ENCODE data around the gene ADARB1. TPM values are rescaled to one million over a fixed set of nuclear protein-coding genes. Genes with fewer than 3 reads are reported as not detected.

Gene ADARB1
- total RNA-seq, 1 donor from 2014 or later: 9.7 TPM

- DNase-seq (ENCODE audit: low read depth): no peak
These were observed 128.0 kb downstream of the ADARB1 start for GRCh38 chr21:45202344-45202743.

GRCh38 chr21:45202889-45203288 is 128.5 kb downstream of the ADARB1 start:
- no peak for DNase-seq (ENCODE audit: low read depth)

DNA sequence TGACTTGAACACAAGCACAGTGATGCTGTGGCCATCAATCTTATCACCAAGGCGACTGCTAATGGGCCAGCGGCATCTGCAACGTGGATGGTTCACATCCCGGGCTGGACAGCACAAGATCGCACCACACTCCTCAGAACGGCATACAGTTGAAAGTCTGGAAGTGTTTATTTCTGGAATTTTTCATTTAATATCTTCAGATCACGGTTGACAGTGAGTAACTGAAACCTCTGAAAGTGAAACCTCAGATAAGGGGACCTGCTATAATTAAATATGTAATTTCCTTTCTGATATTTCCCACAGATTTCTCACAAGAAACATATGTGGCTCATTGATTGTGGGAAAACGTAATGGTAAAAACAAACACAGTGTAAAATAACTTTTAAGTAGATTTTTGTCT is 129.6 kb downstream of the ADARB1 start:
- DNase-seq (ENCODE audit: low read depth): no peak

GRCh38 chr21:45204395-45204794 is 130.0 kb downstream of the ADARB1 start:
- no peak for DNase-seq (ENCODE audit: low read depth)

DNA sequence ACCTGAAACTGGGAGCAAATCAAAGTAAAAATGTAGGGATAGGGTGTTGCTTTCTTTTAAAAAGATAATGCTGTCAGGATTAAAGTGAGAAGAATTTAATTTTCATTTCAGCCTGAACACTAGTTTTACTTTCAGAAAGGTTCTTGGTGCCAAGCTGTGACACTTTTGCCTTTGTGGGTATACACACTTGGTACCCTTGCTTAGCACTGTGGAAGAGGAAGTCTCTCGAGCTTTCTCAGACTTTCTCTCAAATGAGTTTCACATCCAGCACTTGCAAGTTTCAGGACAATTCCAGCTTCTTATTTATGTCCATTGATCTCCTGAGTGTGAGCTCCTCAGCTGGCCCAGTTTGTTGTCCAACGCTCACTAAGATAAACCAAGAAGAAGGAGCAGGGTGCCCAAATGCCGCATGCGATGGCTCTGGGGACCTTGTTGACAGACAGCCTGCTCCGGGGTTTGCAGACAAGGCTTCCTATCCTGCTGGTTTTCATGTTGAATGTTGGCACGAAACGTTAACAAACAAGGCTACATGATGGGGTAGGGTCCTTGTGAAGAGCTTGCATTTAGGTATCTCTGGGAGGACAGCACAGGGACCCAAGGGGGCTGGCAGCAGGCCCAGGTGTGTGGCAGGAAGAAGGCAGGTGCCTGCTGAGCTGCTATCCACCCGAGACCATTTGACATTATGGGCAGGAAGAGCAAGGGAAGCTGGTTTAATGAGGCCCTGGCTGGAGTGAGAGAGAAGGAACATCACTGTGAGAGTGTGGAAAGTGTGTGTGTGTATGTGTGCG is 133.7 kb downstream of the ADARB1 start:
- no peak for DNase-seq (ENCODE audit: low read depth)

DNA sequence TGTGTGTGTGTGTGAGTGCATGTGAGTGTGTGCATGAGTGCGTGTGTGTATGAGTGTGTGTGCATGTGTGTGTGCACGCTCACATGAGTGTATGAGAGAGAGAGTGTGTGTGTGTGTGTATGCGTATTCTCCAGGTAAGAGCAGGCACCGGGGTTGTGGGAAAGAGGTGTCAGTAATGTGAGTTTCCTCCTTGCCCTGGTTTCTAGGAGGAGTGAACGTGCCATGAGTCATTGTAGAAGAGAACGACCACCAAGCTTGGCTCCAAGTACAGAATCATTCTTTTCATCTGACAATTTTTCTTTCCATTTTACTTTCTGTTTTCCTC is 134.2 kb downstream of the ADARB1 start:
- DNase-seq (ENCODE audit: low read depth): no peak

DNA sequence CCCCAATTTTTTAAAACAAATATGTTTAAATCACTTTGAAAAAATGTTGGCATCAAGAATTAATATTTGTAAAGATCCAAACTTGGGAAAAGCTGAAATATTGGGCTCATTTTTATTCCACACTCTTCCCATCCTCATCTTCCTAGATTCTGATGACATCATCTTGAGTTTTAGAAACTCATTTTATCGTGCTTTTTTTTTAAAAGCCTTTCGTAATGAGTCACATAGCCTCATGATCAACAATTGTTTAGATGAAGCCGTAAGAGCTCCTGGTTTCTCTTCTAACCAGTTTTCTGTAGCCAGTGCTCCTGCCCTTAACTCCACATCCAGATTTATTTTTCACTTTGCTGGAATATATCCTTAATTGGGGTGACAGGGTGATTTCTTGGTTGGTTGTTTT is 134.7 kb downstream of the ADARB1 start:
- DNase-seq (ENCODE audit: low read depth): peak; percentile 16

DNA sequence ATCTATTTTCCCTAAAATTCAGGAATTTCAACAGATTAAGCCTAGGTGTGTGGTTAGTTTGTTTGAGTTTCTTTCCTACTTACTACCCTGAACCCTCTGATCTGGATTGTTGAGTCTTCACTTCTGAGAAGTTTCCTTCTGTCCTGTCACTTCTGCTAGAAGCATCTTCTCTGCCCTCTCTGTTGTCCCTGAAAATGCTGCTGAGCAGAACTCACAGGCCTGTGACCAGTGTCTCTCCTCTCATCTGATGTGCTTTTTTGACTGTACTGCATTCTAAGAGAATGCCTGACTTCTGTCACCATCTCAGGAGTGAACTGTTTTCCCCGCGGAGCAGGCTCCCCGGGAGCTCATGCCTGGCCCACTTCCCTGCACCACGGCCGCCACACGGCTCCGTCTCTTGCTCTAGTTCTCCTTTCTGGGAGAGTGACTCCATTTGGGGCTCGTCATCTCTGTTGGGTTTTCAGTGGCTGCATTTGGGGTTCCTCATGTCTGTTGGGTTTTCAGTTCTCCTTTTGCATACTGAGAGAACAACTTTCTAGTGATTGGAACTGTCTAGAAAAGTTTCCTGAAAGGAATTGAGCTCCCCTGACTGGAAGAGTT is 135.4 kb downstream of the ADARB1 start:
- DNase-seq (ENCODE audit: low read depth): no peak

DNA sequence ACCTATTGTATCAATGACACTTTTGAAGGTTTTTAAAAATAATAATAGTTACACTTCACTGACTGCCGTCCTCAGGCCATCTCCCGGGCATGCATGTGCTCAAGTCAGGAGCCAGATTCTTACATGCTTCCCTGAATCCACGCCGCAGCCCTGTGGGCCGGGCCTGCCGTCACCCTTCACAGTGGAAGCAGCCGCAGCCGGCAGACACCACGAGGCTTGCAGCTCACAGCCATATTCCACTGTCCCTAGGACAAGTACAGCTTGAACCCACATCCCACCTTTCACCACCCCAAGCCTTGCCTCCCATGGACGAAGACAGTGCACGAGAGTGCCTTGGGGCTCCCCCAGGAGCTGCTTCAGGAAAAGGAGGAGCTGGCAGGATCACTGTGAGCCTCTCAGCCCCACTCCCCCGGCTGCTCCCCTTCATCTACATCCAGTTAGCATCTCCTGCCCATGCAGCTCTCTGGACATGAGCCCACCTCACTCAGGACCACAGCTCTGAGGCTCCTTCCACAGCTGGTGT is 136.1 kb downstream of the ADARB1 start:
- no peak for DNase-seq (ENCODE audit: low read depth)

DNA sequence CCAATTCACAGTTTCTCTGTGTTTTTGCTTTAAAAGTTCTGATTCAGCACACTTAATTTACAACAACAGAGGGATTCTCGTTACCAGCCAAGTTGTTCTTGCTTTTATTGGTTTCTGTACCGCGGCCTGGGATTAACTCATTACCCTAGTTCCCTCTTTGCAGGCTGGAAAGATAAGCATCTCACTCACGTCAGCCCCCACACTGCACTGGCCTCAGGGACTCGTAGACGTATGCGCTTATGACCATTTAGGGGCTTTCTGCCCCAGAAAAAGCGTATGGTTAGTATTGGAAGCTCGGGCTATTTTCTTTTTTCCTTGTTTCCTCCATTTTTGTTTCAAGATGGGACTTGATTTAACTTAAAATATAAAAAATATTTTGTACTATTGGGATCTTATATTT is 137.3 kb downstream of the ADARB1 start:
- no peak for DNase-seq (ENCODE audit: low read depth)

GRCh38 chr21:45213392-45213791 is 139.0 kb downstream of the ADARB1 start:
- no peak for DNase-seq (ENCODE audit: low read depth)

DNA sequence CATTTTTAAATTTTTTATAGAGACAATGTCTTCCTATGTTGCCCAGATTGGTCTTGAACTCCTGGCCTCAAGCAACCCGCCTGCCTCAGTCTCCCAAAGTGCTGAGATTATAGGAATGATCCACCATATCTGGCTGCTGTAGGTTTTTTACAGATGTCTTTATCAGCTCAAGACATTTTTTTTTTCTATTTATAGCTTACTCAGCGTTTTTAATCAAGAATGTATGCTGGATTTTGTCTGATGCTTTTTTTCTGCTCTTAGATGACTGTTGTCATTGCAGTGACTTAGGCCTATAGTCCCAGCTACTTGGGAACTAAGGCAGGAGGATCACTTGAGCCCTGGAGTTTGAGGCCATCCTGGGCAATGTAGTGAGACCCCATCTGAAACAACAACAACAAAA is 140.8 kb downstream of the ADARB1 start:
- no peak for DNase-seq (ENCODE audit: low read depth)

DNA sequence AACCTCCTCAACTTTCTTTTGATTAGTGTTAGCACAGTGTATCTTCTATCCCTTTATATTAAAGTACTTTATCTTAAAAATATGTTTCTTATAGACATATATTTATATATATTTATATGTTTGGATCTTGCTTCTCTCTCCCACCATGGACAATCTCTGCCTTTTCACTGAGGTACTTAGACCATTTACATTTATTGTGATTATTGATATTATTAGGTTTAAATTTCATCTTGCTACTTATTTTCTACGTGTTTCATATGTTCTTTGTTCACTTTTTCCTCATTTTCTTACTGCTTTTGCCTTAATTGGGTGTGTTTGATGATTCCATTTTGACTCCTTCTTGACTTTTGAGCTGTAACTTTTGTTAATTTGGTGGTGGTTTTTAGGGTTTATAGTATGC is 142.6 kb downstream of the ADARB1 start:
- DNase-seq (ENCODE audit: low read depth): no peak

- DNase-seq (ENCODE audit: low read depth): no peak
These were observed 145.1 kb downstream of the ADARB1 start for GRCh38 chr21:45219517-45219916.

GRCh38 chr21:45220071-45220481 is 145.7 kb downstream of the ADARB1 start:
- DNase-seq (ENCODE audit: low read depth): no peak

GRCh38 chr21:45220714-45221490 is 146.5 kb downstream of the ADARB1 start:
- DNase-seq (ENCODE audit: low read depth): no peak

DNA sequence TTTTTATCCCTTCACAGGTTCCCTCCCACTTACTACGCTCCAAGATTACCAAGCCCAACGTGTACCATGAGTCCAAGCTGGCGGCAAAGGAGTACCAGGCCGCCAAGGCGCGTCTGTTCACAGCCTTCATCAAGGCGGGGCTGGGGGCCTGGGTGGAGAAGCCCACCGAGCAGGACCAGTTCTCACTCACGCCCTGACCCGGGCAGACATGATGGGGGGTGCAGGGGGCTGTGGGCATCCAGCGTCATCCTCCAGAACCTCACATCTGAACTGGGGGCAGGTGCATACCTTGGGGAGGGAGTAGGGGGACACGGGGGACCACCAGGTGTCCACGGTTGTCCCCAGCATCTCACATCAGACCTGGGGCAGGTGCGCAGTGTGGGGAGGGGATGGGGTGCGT is 147.6 kb downstream of the ADARB1 start:
- DNase-seq (ENCODE audit: low read depth): no peak

- no peak for DNase-seq (ENCODE audit: low read depth)
These were observed 149.1 kb downstream of the ADARB1 start for GRCh38 chr21:45223236-45224185.

DNA sequence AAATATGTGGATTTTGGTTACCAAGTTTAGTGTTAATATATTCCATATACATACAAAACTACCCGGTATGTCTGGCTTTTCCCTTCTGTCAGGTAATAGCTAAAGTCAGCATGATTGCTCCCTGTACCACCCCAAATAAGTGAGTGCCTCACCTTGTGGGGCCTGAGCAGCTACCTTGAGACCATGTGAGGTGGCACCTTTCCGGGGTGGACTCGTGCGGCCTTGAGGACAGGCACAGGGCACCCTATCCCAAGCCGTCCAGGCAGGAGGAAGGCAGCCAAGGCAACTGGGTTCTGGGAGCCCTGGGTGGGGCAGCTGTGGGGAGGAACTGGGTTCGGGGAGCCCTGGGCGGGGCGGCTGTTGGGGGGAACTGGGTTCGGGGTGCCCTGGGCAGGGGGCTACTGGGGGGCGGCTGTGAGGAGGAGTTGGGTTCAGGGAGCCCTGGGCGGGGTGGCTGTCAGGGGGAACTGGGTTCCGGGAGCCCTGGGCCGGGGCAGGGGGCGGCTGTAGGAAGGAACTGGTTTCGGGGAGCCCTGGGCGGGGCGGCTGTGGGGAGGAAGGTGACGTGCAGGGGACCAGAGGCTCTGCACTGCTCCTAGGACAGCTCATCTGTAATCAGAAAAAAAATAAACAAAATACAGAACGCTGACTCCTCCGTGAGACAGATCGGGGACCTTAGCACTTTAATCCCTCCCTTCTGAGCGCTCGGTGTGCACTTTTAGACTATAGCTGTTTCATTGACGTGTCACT is 150.0 kb downstream of the ADARB1 start:
- no peak for DNase-seq (ENCODE audit: low read depth)

- no peak for DNase-seq (ENCODE audit: low read depth)
These were observed 150.8 kb downstream of the ADARB1 start for GRCh38 chr21:45225041-45225740.
